CD1c-positive myeloid dendritic cell (primary cell): ENCODE data around the gene XAB2.

Experiments
- DNase-seq: peaks from one replicate; pipeline ENCODE4 v3.0.0-alpha.2; 2016; ENCODE audit errors: extremely low spot score

XAB2 gene

GRCh38 chr19:7632340-7633203 lies 3.2 kb upstream of the XAB2 start:
- DNase-seq, result no peak

GRCh38 chr19:7631577-7631976 lies 2.2 kb upstream of the XAB2 start:
- DNase-seq, result no peak

- no peak for DNase-seq
Observed at GRCh38 chr19:7628589-7629311, 595 bp downstream of the XAB2 start.

GRCh38 chr19:7627166-7627565 lies 2.2 kb downstream of the XAB2 start:
- DNase-seq, result no peak

- no peak for DNase-seq
Observed at GRCh38 chr19:7625763-7626372, 3.5 kb downstream of the XAB2 start.

- DNase-seq, result no peak
Observed at GRCh38 chr19:7624810-7625209, 4.5 kb downstream of the XAB2 start.

- DNase-seq, result no peak
Observed at GRCh38 chr19:7623725-7624603, 5.4 kb downstream of the XAB2 start.

GRCh38 chr19:7622933-7623685 lies 6.2 kb downstream of the XAB2 start:
- DNase-seq, result no peak

GRCh38 chr19:7620442-7621412 lies 8.6 kb downstream of the XAB2 start:
- DNase-seq, result no peak

GRCh38 chr19:7619671-7620441 lies 9.5 kb downstream of the XAB2 start:
- no peak for DNase-seq

- no peak for DNase-seq
Observed at GRCh38 chr19:7618771-7619510, 10.4 kb downstream of the XAB2 start.

GRCh38 chr19:7618348-7618747 lies 11.0 kb downstream of the XAB2 start:
- no peak for DNase-seq

GRCh38 chr19:7617735-7618134 lies 11.6 kb downstream of the XAB2 start:
- no peak for DNase-seq

- no peak for DNase-seq
Observed at GRCh38 chr19:7617172-7617571, 12.2 kb downstream of the XAB2 start.

GRCh38 chr19:7614859-7615741 lies 14.2 kb downstream of the XAB2 start:
- DNase-seq, result no peak

- DNase-seq, result no peak
Observed at GRCh38 chr19:7612282-7613274, 16.8 kb downstream of the XAB2 start.
